Endometrial microvascular endothelial cells (primary cell): ENCODE measurements around the gene SLX1B. TPM values are rescaled to one million over a fixed set of nuclear protein-coding genes. Genes with fewer than 3 reads are reported as not detected.

Experiments
- total RNA-seq: library from RNA; depleted of rRNA; stranded (reverse); fragments of >200 nt; gene quantifications from one replicate; pipeline ENCODE4 v1.2.3, GENCODE V29; 2015; ENCODE audit errors: inconsistent ontology term

SLX1B gene
- total RNA-seq, 1 donor from 2014 or later = 23.5 TPM

Other genes with a start within 250 kb of the SLX1B start
- 0.37 TPM for gene NPIPB11, start 47.8 kb upstream of the SLX1B start, total RNA-seq
- 16.1 TPM for gene BOLA2, start 182 bp upstream of the SLX1B start, total RNA-seq
- gene SULT1A4, start 5.4 kb downstream of the SLX1B start, total RNA-seq = 4.7 TPM
- gene NPIPB12, start 51.9 kb downstream of the SLX1B start, total RNA-seq = 5.0 TPM
- not detected for gene SPN, start 208.7 kb downstream of the SLX1B start, total RNA-seq
- gene QPRT, start 224.6 kb downstream of the SLX1B start, total RNA-seq = not detected